OCI-LY7 (cell line): ENCODE data around the gene TMEM217. TPM values are rescaled to one million over a fixed set of nuclear protein-coding genes. Genes with fewer than 3 reads are reported as not detected.

Experiments
- BruUV-seq: library from RNA; stranded (reverse); fragments of 400-500 nt; replicated peaks from 2 replicates; lab custom pipeline; 2021; lab: Mats Ljungman, UMichigan
- CTCF ChIA-PET: fragments of 300-600 bp; sonication (Branson Sonifier 250); formaldehyde crosslinking; loops from one replicate; lab custom pipeline; 2022; ENCODE audit warnings: antibody characterized with exemption; ENCODE audit not compliant: unreplicated experiment; lab: Charles Lee
- POLR2A ChIA-PET: fragments of 300-600 bp; sonication (Branson Sonifier 250); formaldehyde crosslinking; loops from one replicate; lab custom pipeline; 2022; ENCODE audit warnings: antibody characterized with exemption; lab: Charles Lee
- DNase-seq: peaks from one replicate; pipeline ENCODE4 v3.0.0-alpha.2; 2015; ENCODE audit warnings: low spot score
- H2AFZ ChIP-seq: fragments of 200-600 bp; sonication (generic), shearing (Covaris generic); 2 replicates; pipeline ENCODE4 v1.6.1; 2014; ENCODE audit warnings: mild to moderate bottlenecking, antibody characterized with exemption, low read length, moderate library complexity
- H3K27ac ChIP-seq: fragments of 200-600 bp; sonication (generic); 2 replicates; pipeline ENCODE4 v1.5.1; 2014; ENCODE audit warnings: mixed run types, low read depth, mild to moderate bottlenecking, moderate library complexity, low read length, inconsistent platforms; ENCODE audit not compliant: poor library complexity, severe bottlenecking
- H3K36me3 ChIP-seq: fragments of 200-600 bp; sonication (generic); 2 replicates; pipeline ENCODE4 v1.6.1; 2014; ENCODE audit warnings: mild to moderate bottlenecking, antibody characterized with exemption, low read length, moderate library complexity, mixed read lengths; ENCODE audit not compliant: insufficient read depth
- H3K4me1 ChIP-seq: fragments of 200-600 bp; sonication (generic); 2 replicates; pipeline ENCODE4 v1.5.1; 2014; ENCODE audit warnings: mild to moderate bottlenecking, low read length; ENCODE audit not compliant: insufficient read depth, poor library complexity, severe bottlenecking
- H3K4me2 ChIP-seq: fragments of 200-600 bp; sonication (generic); 2 replicates; pipeline ENCODE4 v1.6.1; 2014; ENCODE audit warnings: mild to moderate bottlenecking, low read length
- H3K4me3 ChIP-seq: fragments of 200-600 bp; sonication (generic); 2 replicates; pipeline ENCODE4 v1.5.1; 2014; ENCODE audit warnings: mild to moderate bottlenecking, low read depth, low read length; ENCODE audit not compliant: poor library complexity, severe bottlenecking
- H3K79me2 ChIP-seq: fragments of 200-600 bp; sonication (generic); 2 replicates; pipeline ENCODE4 v1.6.1; 2016; ENCODE audit warnings: low read depth, mild to moderate bottlenecking, low read length, moderate library complexity, mixed read lengths; ENCODE audit not compliant: insufficient read depth
- H3K9me2 ChIP-seq: fragments of 200-600 bp; sonication (generic); 2 replicates; pipeline ENCODE4 v1.6.1; 2016; ENCODE audit warnings: mild to moderate bottlenecking, low read length, mixed read lengths; ENCODE audit not compliant: insufficient read depth
- H3K9me3 ChIP-seq: fragments of 200-600 bp; sonication (generic); 2 replicates; pipeline ENCODE4 v1.6.1; 2014; ENCODE audit warnings: mild to moderate bottlenecking, mixed run types, low read length, mixed read lengths
- H4K20me1 ChIP-seq: fragments of 200-600 bp; sonication (generic); 2 replicates; pipeline ENCODE4 v1.6.1; 2014; ENCODE audit warnings: mild to moderate bottlenecking, antibody characterized with exemption, low read length, moderate library complexity, mixed read lengths; ENCODE audit not compliant: insufficient read depth
- EZH2phosphoT487 ChIP-seq: fragments of 200-600 bp; sonication (generic); IDR thresholded peaks from 2 replicates; pipeline ENCODE4 v1.6.1; 2018; ENCODE audit warnings: low read depth, borderline replicate concordance, mild to moderate bottlenecking, mixed run types, antibody characterized with exemption, low read length, moderate library complexity, mixed read lengths
- intact Hi-C: fragments of 100-400 bp; cut with micrococcal nuclease; formaldehyde crosslinking; loops from one replicate; pipeline ENCODE4 v1.10.0; 2022; ENCODE audit not compliant: unreplicated experiment
- total RNA-seq, 2 experiments: library from RNA; depleted of rRNA in 1 of 2; stranded (reverse); fragments of >200 nt in 1 of 2; shearing (Covaris generic) in 1 of 2; gene quantifications; 2 replicates each; pipeline ENCODE4 v1.2.3, GENCODE V29; 2014 to 2022
- TF ChIP-seq, protein P1 (sequence below): fragments of 200-600 bp; sonication (generic); conservative IDR thresholded peaks from 2 replicates; pipeline ENCODE4 v1.5.1; 2014; ENCODE audit warnings: mild to moderate bottlenecking, antibody characterized with exemption, low read length, moderate library complexity, mixed read lengths

Gene TMEM217
- total RNA-seq, 2 experiments from 2014 or later = 0.34 TPM; not detected in 1

DNA sequence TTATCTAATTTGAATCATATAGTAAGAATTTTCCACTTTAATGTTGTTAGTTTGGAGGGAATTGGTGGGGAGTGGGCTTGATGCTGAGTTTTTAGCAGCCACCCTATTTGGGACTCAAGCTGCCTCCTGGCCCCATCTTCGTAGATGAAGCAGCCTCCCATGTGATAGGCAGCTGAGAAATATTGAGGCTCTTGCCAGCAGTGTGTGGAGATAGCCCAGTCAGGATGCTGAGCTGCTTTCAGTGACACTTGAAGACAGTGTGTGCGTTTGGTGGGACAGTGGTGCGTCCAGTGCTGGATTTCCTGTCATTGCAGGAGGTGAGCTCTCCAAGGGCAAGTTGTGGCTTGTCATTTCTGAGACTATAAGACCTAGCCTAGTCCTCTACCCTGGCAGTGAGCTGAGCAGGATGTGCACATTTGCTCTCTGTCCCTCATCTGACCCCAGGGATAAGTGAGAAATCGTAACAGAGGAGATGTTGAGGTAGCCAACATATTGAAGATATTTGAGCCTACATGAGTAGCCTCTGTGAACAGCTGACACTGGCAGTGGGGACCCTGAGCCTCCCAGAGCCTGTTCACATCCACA, 48.0 kb upstream of the TMEM217 start:
- H3K4me3 ChIP-seq = no peak overlapping the region
- TF ChIP-seq EZH2phosphoT487 = no peak
- TF ChIP-seq, protein P1, sequence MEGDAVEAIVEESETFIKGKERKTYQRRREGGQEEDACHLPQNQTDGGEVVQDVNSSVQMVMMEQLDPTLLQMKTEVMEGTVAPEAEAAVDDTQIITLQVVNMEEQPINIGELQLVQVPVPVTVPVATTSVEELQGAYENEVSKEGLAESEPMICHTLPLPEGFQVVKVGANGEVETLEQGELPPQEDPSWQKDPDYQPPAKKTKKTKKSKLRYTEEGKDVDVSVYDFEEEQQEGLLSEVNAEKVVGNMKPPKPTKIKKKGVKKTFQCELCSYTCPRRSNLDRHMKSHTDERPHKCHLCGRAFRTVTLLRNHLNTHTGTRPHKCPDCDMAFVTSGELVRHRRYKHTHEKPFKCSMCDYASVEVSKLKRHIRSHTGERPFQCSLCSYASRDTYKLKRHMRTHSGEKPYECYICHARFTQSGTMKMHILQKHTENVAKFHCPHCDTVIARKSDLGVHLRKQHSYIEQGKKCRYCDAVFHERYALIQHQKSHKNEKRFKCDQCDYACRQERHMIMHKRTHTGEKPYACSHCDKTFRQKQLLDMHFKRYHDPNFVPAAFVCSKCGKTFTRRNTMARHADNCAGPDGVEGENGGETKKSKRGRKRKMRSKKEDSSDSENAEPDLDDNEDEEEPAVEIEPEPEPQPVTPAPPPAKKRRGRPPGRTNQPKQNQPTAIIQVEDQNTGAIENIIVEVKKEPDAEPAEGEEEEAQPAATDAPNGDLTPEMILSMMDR = no peak
- intact Hi-C loops = no loop called here
- BruUV-seq = no TSS peak
- H3K9me3 ChIP-seq = no peaks in the 10 kb centered on the region
- H3K9me2 ChIP-seq = no peaks in the 10 kb centered on the region
- H3K79me2 ChIP-seq = no peaks in the 10 kb centered on the region
- no peak overlapping the region for H3K27ac ChIP-seq
- no peaks in the 10 kb centered on the region for H4K20me1 ChIP-seq
- H3K4me2 ChIP-seq = no peak overlapping the region
- CTCF ChIA-PET = no interaction called here
- H3K36me3 ChIP-seq = peaks cover 5% of the 10 kb centered on the region; the same call in 1 of the 2 replicates
- no peak for DNase-seq
- no peaks in the 10 kb centered on the region for H3K4me1 ChIP-seq
- H2AFZ ChIP-seq = no peak overlapping the region
- POLR2A ChIA-PET = no interaction called here

- TF ChIP-seq, protein P1 = no peak
- TF ChIP-seq EZH2phosphoT487 = no peak
- POLR2A ChIA-PET = no interaction called here
- intact Hi-C loops = no loop called here
- Histone ChIP-seq H3K4me2 (no peak overlapping the region), H3K9me2 (no peaks in the 10 kb centered on the region), H3K4me3 (no peak overlapping the region), H3K9me3 (no peaks in the 10 kb centered on the region), H4K20me1 (no peaks in the 10 kb centered on the region), H2AFZ (no peak overlapping the region), H3K4me1 (no peaks in the 10 kb centered on the region), H3K79me2 (no peaks in the 10 kb centered on the region), H3K36me3 (peaks cover 5% of the 10 kb centered on the region; the same call in 1 of the 2 replicates), H3K27ac (no peak overlapping the region)
- no peak for DNase-seq
- no TSS peak for BruUV-seq
- CTCF ChIA-PET = no interaction called here
Observed at GRCh38 chr6:37304766-37305165, 46.8 kb upstream of the TMEM217 start.

- Histone ChIP-seq H3K4me3 (no peak overlapping the region), H4K20me1 (no peaks in the 10 kb centered on the region), H3K4me1 (no peaks in the 10 kb centered on the region), H3K36me3 (peaks cover 5% of the 10 kb centered on the region; the same call in 1 of the 2 replicates), H3K9me2 (no peaks in the 10 kb centered on the region), H3K79me2 (no peaks in the 10 kb centered on the region), H3K27ac (no peak overlapping the region), H3K4me2 (no peak overlapping the region), H2AFZ (no peak overlapping the region), H3K9me3 (no peaks in the 10 kb centered on the region)
- ChIA-PET CTCF (interaction anchor here (0.6 kb wide), 1 partner anchor 248 kb away, joined by 3 read pairs; no protein-coding TSS in a partner anchor), POLR2A (interaction anchor here (0.7 kb wide), 1 partner anchor 771 kb away, joined by 4 read pairs; no protein-coding TSS in a partner anchor)
- intact Hi-C loops = no loop called here
- TF ChIP-seq, protein P1 = peak; percentile 83
- TF ChIP-seq EZH2phosphoT487 = no peak
- no TSS peak for BruUV-seq
- DNase-seq = peak; percentile 43
Observed at GRCh38 chr6:37303891-37304503, 46.1 kb upstream of the TMEM217 start.
